Mucosa of descending colon (tissue), 3 donors: Measurements from ENCODE around the gene CSTF3. TPM values are rescaled to one million over a fixed set of nuclear protein-coding genes. Genes with fewer than 3 reads are reported as not detected.

Experiments
- ATAC-seq: fragments of 200-7000 bp; cut with Tn5 transposase; one replicate; pipeline ENCODE4 v1.9.1; 2020; ENCODE audit warnings: mild to moderate bottlenecking, moderate library complexity
- DNase-seq, 3 donors: peaks; one replicate each; pipeline ENCODE4 v3.0.0-alpha.2; 2020
- H3K36me3 ChIP-seq: fragments of 200-600 bp; one replicate; pipeline ENCODE4 v1.8.0; 2021; ENCODE audit warnings: low read depth, mild to moderate bottlenecking
- H3K4me1 ChIP-seq: fragments of 200-600 bp; one replicate; pipeline ENCODE4 v1.8.0; 2021; ENCODE audit warnings: low read depth, mild to moderate bottlenecking
- H3K4me3 ChIP-seq: fragments of 200-600 bp; one replicate; pipeline ENCODE4 v1.8.0; 2021; ENCODE audit warnings: mild to moderate bottlenecking
- H3K9me3 ChIP-seq: fragments of 200-600 bp; one replicate; pipeline ENCODE4 v1.8.0; 2021; ENCODE audit warnings: mild to moderate bottlenecking
- CTCF ChIP-seq: fragments of 200-600 bp; IDR thresholded peaks from one replicate; pipeline ENCODE4 v1.8.0; 2022; ENCODE audit warnings: antibody characterized with exemption, mild to moderate bottlenecking
- intact Hi-C, 2 donors: fragments of 100-400 bp; cut with DNase I in 1 of 2; cut with micrococcal nuclease in 1 of 2; formaldehyde crosslinking; loops; one replicate each; pipeline versions ENCODE4 v1.11.0 to v1.11.1; 2022; cut with DNase I, micrococcal nuclease
- total RNA-seq, 3 donors: library from RNA; stranded (reverse); fragmentation: NEBNext Ultra II Directional in 2 of 3; extraction: Animal tissue kit (Norgen Biotek cat#: 25700) in 2 of 3; gene quantifications; one replicate each; pipeline versions ENCODE4 v1.2.1 to v1.2.4, GENCODE V29; 2021 to 2023
- donor health status: DM: no; HTN: no; CAD: no; lungs with moderate emphysema.
- donor health status: DM: no; HTN: no; CAD: no.
- donor health status: DM: no; HTN: yes; CAD: no.

Gene CSTF3
- total RNA-seq, 3 donors from 2014 or later: 19.2 to 21.9 (median 20.2) TPM

GRCh38 chr11:33158596-33159275 lies 2.5 kb downstream of the CSTF3 start:
- no peak for ATAC-seq
- TF ChIP-seq CTCF: no peak
- H3K4me1 ChIP-seq: peaks cover 6% of the 10 kb centered on the region
- DNase-seq: no peak
- no peak overlapping the region for H3K4me3 ChIP-seq
- intact Hi-C loops: no loop called here
- H3K36me3 ChIP-seq: no peaks in the 10 kb centered on the region
- no peaks in the 10 kb centered on the region for H3K9me3 ChIP-seq

- Histone ChIP-seq H3K4me3 (no peak overlapping the region), H3K4me1 (peaks cover 6% of the 10 kb centered on the region), H3K9me3 (no peaks in the 10 kb centered on the region), H3K36me3 (no peaks in the 10 kb centered on the region)
- intact Hi-C loops: no loop called here
- no peak for TF ChIP-seq CTCF
- no peak for DNase-seq
- ATAC-seq: no peak
These were observed 3.9 kb downstream of the CSTF3 start for GRCh38 chr11:33157103-33158027.

- intact Hi-C loops: no loop called here
- DNase-seq (no peak), ATAC-seq (no peak)
- Histone ChIP-seq H3K4me1 (no peaks in the 10 kb centered on the region), H3K4me3 (no peak overlapping the region), H3K36me3 (no peaks in the 10 kb centered on the region), H3K9me3 (no peaks in the 10 kb centered on the region)
- TF ChIP-seq CTCF: no peak
These were observed 9.9 kb downstream of the CSTF3 start for GRCh38 chr11:33151399-33151798.

GRCh38 chr11:33147559-33147958 lies 13.7 kb downstream of the CSTF3 start:
- DNase-seq: no peak
- TF ChIP-seq CTCF: no peak
- no peak overlapping the region for H3K4me3 ChIP-seq
- no peaks in the 10 kb centered on the region for H3K4me1 ChIP-seq
- H3K9me3 ChIP-seq: no peaks in the 10 kb centered on the region
- intact Hi-C loops: no loop called here
- ATAC-seq: no peak
- H3K36me3 ChIP-seq: no peaks in the 10 kb centered on the region

- Histone ChIP-seq H3K4me3 (no peak overlapping the region), H3K9me3 (no peaks in the 10 kb centered on the region), H3K4me1 (no peaks in the 10 kb centered on the region), H3K36me3 (no peaks in the 10 kb centered on the region)
- intact Hi-C loops: no loop called here
- no peak for TF ChIP-seq CTCF
- DNase-seq (no peak), ATAC-seq (no peak)
These were observed 25.4 kb downstream of the CSTF3 start for GRCh38 chr11:33135768-33136443.
